Spinal cord (tissue), 10 donors: Measurements from ENCODE around the gene C14orf39. TPM values are rescaled to one million over a fixed set of nuclear protein-coding genes. Genes with fewer than 3 reads are reported as not detected.
"Not testable (repeated sequence)": the region's sequence is repeated elsewhere in the genome, so short reads cannot be mapped to it uniquely, and the experiment has no call there.

Source experiments
- DNase-seq, 6 donors: peaks; one replicate each; pipeline versions ENCODE4 v3.0.0 to v3.0.0-alpha.2; 2013 to 2015; ENCODE audit warnings: low spot score in 6 of 6, low read depth in 4 of 6
- H3K27ac ChIP-seq: one replicate; pipeline ENCODE4 v1.5.1; 2013; ENCODE audit warnings: low read depth, low read length, control low read depth
- H3K27me3 ChIP-seq: one replicate; pipeline ENCODE4 v1.6.1; 2013; ENCODE audit warnings: low read length; ENCODE audit not compliant: control insufficient read depth, insufficient read depth
- H3K36me3 ChIP-seq: one replicate; pipeline ENCODE4 v1.6.1; 2013; ENCODE audit warnings: low read length; ENCODE audit not compliant: control insufficient read depth, insufficient read depth
- H3K4me1 ChIP-seq: one replicate; pipeline ENCODE4 v1.6.1; 2013; ENCODE audit warnings: low read length; ENCODE audit not compliant: control insufficient read depth, insufficient read depth
- H3K4me3 ChIP-seq: one replicate; pipeline ENCODE4 v1.5.1; 2013; ENCODE audit warnings: low read depth, low read length, control low read depth
- H3K9me3 ChIP-seq: one replicate; pipeline ENCODE4 v1.6.1; 2013; ENCODE audit warnings: low read length; ENCODE audit not compliant: control insufficient read depth, insufficient read depth
- WGBS: methylation state at CpG from one replicate; pipeline ENCODE4 v1.1.5; 2013; ENCODE audit warnings: missing lambda C conversion rate; ENCODE audit not compliant: insufficient coverage; 5-methylcytosine and 5-hydroxymethylcytosine counted together
- polyA plus RNA-seq, 2 donors: library from polyadenylated mRNA; unstranded; fragments of 120-200 nt; gene quantifications; one replicate each; pipeline ENCODE4 v1.2.1, GENCODE V29; 2013; ENCODE audit not compliant: insufficient read length in 2 of 2
- total RNA-seq, 2 donors: library from RNA; depleted of rRNA in 1 of 2; stranded (reverse); fragments of 120-200 nt in 1 of 2; fragments of >200 nt in 1 of 2; gene quantifications; one replicate each; pipeline versions ENCODE4 v1.2.3 to v1.2.4, GENCODE V29; 2013 to 2014
- donor health status: healthy.

The C14orf39 gene
- total and polyA plus RNA-seq, 4 donors = 0.27 to 0.99 (median 0.52) TPM

DNA sequence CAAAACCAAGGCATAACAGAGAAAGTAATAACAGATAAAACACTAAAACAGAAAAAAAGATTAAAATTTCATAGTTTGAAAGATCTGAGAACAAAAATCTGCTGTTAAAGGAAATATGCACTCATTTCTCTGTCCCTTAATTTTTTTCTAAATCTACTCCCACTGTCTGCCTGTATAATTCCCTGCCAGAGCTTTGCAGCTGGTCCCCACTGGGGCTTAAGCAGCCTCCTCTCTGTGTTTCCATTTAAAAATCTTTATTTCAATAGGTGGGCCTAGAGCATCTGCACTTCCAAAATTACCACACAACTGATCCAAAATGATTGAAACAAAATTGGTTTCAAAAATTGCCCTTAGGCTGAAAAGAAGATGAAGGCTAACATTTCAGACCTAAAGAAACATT is 16.7 kb upstream of the C14orf39 start:
- Histone ChIP-seq H3K4me3 (no peak overlapping the region), H3K27ac (no peak overlapping the region), H3K4me1 (peaks cover 8% of the 10 kb centered on the region), H3K27me3 (peaks cover 61% of the 10 kb centered on the region), H3K36me3 (no peaks in the 10 kb centered on the region), H3K9me3 (no peaks in the 10 kb centered on the region)
- no peak for DNase-seq

DNA sequence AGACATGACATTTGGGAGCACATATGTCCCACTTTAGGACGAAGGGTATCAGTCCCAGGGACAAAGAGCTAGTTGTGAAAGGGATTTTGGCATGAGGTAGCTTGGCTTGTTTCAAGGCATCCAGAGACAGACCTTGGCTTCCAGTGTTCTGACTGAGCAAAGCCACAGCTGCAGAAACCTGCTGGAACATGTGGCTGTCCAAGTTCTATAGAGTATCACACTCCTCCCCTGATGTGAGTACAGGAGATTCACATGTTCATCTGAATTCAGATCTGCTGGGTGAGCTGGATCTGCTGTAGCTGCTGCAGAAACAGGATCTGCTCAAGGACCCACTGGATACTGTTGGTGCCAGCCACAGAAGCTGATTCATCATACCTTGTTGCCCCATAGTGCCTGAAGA is 10.1 kb upstream of the C14orf39 start:
- 67% methylated on average over 1 of the region's 1 CpG for WGBS
- no peak for DNase-seq
- Histone ChIP-seq H3K36me3 (no peaks in the 10 kb centered on the region), H3K4me3 (no peak overlapping the region), H3K9me3 (no peaks in the 10 kb centered on the region), H3K27ac (no peak overlapping the region), H3K27me3 (peaks cover 8% of the 10 kb centered on the region), H3K4me1 (no peaks in the 10 kb centered on the region)

DNA sequence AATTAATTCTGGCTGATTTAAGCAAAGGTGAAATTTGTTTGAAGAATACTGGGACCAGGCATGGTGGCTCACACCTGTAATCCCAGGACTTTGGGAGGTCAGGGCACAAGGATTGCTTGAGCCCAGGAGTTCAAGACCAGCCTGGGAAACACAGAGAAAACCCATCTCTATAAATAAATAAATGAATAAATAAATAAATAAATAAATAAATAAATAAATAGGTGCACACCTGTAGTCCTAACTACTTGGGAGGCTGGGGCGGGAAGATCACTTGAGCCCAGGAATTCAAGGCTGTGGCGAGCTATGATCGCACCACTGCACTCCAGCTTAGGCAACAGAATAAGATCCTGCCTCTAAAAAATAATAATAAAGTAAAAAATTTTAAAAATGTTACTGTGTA is 4.4 kb upstream of the C14orf39 start:
- peaks cover 1% of the 10 kb centered on the region for H3K9me3 ChIP-seq
- WGBS = no CpG with 5 or more reads among the region's 3 CpGs
- peaks cover 9% of the 10 kb centered on the region for H3K4me1 ChIP-seq
- H3K27me3 ChIP-seq = peaks cover 52% of the 10 kb centered on the region
- no peak overlapping the region for H3K27ac ChIP-seq
- H3K4me3 ChIP-seq = no peak overlapping the region
- H3K36me3 ChIP-seq = no peaks in the 10 kb centered on the region
- no peak for DNase-seq

DNA sequence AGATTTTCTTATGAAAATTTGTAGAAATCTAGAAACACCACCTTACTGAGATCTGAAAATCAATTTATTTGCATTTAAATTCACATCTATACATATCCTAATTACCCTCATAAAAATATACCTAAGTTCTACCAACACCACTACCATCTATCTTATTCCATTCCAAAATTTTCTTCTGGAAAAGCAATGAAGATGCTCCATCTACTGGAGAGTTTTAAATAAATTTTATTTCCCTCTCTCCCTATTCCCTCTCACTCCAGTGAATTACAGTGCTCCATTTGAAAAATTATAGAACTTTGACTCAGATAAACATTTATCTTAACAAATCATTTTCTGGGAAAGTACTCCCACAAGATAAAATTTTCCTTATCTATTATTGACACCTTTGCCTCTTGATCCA is 2.3 kb upstream of the C14orf39 start:
- H3K9me3 ChIP-seq = peaks cover 1% of the 10 kb centered on the region
- no peak overlapping the region for H3K27ac ChIP-seq
- H3K36me3 ChIP-seq = no peaks in the 10 kb centered on the region
- H3K4me3 ChIP-seq = no peak overlapping the region
- peaks cover 61% of the 10 kb centered on the region for H3K27me3 ChIP-seq
- H3K4me1 ChIP-seq = peaks cover 13% of the 10 kb centered on the region
- DNase-seq = peak in 2 of 6 donors; percentile 15 to 43

DNA sequence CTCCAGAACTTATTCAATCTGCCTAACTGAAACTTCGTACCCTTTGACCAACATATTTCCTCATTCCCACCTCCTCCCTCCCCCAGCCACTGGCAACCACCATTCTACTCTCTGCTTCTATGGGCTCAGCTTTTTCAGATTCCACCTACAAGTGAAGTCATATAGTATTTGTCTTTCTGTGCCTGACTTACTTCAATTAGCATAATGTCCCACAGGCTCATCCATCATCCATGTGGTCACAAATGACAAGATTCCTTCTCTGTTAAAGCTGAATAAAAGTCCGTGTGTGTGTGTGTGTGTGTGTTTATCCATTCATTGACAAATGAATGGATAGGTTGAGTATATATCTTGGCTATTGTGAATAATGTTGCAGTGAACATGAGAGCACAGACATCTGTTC is 1.3 kb upstream of the C14orf39 start:
- WGBS = 41% methylated on average over 2 of the region's 2 CpGs

DNA sequence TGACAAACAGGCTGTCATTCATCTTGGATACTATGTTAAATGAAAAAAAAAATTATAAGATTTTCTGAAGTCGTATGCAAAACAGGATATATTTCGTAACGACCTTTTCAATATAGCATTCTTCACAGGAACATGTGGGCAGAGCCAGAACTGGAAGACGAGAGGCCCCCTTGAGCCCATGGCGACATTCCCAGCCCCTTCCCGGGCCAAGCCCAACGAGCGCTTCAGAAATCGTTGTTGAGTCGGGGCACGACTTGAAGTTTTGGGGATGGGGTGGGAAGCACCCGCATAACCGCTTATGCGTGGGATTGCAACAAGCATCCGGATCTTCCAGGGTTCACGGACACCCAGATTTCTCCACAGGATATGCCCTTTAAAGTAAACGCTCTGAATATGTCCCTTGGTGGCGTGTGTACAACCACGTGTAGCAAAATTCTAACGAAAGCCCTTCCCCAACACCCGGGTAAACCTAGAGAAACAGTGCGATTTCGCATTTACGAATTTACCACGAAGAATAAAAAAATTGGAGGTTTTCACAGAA is 736 bp downstream of the C14orf39 start:
- WGBS = 2% methylated on average over 17 of the region's 25 CpGs
- peaks cover 52% of the 10 kb centered on the region for H3K27me3 ChIP-seq

More for the DNA sequence above, 1.3 kb upstream of the C14orf39 start:
- no peak for DNase-seq
- Histone ChIP-seq H3K27ac (no peak overlapping the region), H3K9me3 (peaks cover 1% of the 10 kb centered on the region), H3K4me1 (peaks cover 13% of the 10 kb centered on the region), H3K36me3 (no peaks in the 10 kb centered on the region), H3K4me3 (no peak overlapping the region), H3K27me3 (peaks cover 63% of the 10 kb centered on the region)

DNA sequence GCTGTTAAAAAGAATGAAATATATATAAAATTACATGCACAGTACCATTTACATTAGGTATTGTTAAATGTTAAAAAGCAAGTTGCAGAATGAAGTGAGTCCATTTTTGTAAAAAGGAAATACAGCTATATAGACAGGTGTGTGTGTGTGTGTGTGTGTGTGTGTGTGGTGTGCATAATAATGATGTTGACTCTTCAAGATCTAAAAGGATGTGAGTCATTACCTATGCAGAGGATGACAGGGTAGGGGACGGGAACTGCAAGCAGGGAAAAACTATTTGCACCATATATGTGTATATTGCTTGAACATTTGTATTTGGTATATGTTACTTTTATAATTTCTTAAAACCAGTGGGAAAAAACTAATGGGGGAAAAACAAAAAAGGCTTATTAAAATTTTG is 3.1 kb downstream of the C14orf39 start:
- Histone ChIP-seq H3K36me3 (no peaks in the 10 kb centered on the region), H3K27me3 (peaks cover 36% of the 10 kb centered on the region), H3K27ac (no peak overlapping the region), H3K4me3 (no peak overlapping the region), H3K9me3 (peaks cover 3% of the 10 kb centered on the region), H3K4me1 (peaks cover 13% of the 10 kb centered on the region)
- WGBS = no CpG with 5 or more reads among the region's 1 CpG
- no peak for DNase-seq

More for the DNA sequence above, 736 bp downstream of the C14orf39 start:
- Histone ChIP-seq H3K36me3 (no peaks in the 10 kb centered on the region), H3K4me1 (peaks cover 13% of the 10 kb centered on the region), H3K27ac (no peak overlapping the region), H3K9me3 (peaks cover 4% of the 10 kb centered on the region), H3K4me3 (peak overlapping the region; percentile 39)
- DNase-seq = peak in 2 of 6 donors; percentile 38 to 53

DNA sequence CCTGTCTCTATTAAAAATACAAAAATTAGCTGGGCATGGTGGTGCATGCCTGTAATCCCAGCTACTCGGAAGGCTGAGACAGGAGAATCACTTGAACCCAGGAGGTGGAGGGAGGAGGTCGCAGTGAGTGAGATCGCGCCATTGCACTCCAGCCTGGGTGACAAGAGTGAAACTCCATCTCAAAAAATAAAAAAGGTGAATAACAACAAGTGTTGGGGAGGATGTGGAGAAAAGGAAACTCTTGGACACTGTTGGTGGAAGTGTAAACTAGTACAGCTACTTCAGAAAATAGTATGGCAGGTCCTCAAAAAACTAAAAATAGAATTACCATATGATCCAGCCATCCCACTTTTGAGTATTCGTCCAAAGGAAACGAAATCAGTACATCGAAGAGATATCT is 5.6 kb downstream of the C14orf39 start:
- DNase-seq, H3K4me3 ChIP-seq, H3K27ac ChIP-seq, H3K9me3 ChIP-seq, H3K36me3 ChIP-seq, H3K4me1 ChIP-seq: not testable (repeated sequence)
- peaks cover 12% of the 10 kb centered on the region for H3K27me3 ChIP-seq
- WGBS = no CpG with 5 or more reads among the region's 7 CpGs

DNA sequence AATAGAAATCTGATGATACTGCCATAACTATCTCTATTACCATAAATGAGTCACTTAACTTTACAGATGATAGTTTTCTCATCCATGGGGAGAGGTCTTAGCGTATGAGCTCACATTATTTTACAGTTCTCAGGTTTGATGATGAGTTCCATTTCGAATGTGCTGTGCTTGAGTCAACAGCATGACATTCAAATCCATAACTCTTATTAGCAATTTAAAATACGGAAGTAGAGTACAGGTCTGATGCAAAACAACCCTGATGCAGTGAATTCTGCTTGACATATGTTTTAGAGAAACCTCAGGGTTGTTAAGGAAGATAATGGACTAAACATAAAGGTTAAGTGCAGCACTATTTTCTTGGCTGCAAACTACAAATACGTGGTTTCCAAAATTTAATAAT is 30.0 kb downstream of the C14orf39 start:
- peak in 1 of 6 donors; percentile 16 for DNase-seq
- Histone ChIP-seq H3K4me3 (no peak overlapping the region), H3K4me1 (no peaks in the 10 kb centered on the region), H3K27me3 (no peaks in the 10 kb centered on the region), H3K27ac (no peak overlapping the region), H3K36me3 (no peaks in the 10 kb centered on the region), H3K9me3 (no peaks in the 10 kb centered on the region)
- WGBS = no CpG with 5 or more reads among the region's 4 CpGs

DNA sequence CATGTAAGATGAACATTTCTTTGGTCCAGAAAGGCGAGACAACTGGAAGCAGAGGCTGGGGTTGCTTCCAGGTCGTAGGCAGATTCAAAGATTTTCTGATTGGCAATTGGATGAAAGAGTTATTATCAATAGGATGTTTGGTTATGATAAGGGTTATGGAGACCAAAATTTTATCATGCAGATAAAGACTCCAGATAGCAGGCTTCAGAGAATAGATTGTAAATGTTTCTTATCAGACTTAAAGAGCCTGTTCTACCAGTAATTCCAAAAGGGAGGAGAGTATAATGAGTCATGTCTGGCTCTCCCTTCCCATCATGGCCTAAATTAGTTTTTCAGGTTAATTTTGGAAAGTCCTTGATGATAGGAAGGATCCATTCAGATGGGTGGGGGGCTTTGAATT is 55.6 kb downstream of the C14orf39 start:
- 83% methylated on average over 1 of the region's 2 CpGs for WGBS
- Histone ChIP-seq H3K4me3 (no peak overlapping the region), H3K4me1 (no peaks in the 10 kb centered on the region), H3K36me3 (no peaks in the 10 kb centered on the region), H3K9me3 (peaks cover 3% of the 10 kb centered on the region), H3K27me3 (no peaks in the 10 kb centered on the region), H3K27ac (no peak overlapping the region)
- DNase-seq = no peak
